Upper lobe of left lung (tissue), 4 donors: ENCODE data around the gene SHLD1.

Experiments
- EP300 ChIP-seq, 4 donors: sonication (generic); formaldehyde crosslinking; IDR thresholded peaks; one replicate each; pipeline ENCODE4 v1.5.1; 2017; ENCODE audit warnings: antibody characterized with exemption in 4 of 4, control low read depth in 2 of 4
- POLR2A ChIP-seq, 4 donors: fragments of 450-650 bp; IDR thresholded peaks; one replicate each; pipeline ENCODE4 v1.5.1; 2016 to 2017; ENCODE audit warnings: antibody characterized with exemption in 4 of 4, mild to moderate bottlenecking in 2 of 4
- POLR2AphosphoS5 ChIP-seq, 2 donors: sonication (generic); formaldehyde crosslinking; IDR thresholded peaks; one replicate each; pipeline ENCODE4 v1.5.1; 2017; ENCODE audit warnings: antibody characterized with exemption in 2 of 2
- TF ChIP-seq, protein P1 (sequence below), 6 experiments: fragments of 450-650 bp in 4 of 6; fragments of 200-600 bp in 2 of 6; sonication (generic) in 2 of 6; IDR thresholded peaks; one replicate each; pipeline ENCODE4 v1.5.1; 2016 to 2019; ENCODE audit warnings: antibody characterized with exemption in 6 of 6

DNA sequence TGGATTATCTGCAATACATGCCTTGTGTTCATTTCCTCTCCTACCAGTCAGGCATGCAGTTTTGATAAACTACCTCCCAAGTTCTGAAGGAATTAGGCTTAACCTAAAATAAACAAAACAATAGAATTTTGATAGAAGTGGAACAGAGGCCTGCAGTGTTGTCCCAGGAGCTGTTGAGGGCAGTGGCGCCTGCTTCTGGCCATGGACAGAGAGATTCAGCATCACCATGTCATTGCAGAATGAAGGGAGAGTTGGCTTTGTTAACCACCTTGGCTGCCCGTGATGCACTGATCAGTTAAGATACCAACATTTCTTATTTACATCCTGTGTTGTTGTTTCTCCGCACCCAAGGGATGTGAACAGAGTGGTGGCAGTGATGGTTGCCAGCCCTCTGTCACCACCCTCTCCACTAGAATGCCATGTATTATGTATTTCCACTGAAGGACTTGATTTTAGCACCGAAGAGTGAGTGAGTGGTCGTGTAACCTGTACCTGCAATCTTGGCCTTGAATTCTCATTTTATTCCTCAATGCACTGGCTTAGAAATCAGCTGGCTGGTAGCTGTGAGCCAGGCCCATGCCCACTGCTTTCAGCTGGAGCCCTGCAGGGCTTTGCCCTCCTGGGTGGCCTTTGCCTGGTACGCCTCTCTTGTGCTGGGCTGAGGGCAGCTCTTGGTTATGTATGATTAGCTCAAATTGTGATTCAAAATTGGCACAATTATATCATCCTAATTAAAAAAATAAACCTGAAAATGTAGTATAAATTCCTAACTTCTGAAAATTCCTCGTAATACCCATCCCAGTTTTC is 56.5 kb downstream of the SHLD1 start:
- TF ChIP-seq, protein P1, sequence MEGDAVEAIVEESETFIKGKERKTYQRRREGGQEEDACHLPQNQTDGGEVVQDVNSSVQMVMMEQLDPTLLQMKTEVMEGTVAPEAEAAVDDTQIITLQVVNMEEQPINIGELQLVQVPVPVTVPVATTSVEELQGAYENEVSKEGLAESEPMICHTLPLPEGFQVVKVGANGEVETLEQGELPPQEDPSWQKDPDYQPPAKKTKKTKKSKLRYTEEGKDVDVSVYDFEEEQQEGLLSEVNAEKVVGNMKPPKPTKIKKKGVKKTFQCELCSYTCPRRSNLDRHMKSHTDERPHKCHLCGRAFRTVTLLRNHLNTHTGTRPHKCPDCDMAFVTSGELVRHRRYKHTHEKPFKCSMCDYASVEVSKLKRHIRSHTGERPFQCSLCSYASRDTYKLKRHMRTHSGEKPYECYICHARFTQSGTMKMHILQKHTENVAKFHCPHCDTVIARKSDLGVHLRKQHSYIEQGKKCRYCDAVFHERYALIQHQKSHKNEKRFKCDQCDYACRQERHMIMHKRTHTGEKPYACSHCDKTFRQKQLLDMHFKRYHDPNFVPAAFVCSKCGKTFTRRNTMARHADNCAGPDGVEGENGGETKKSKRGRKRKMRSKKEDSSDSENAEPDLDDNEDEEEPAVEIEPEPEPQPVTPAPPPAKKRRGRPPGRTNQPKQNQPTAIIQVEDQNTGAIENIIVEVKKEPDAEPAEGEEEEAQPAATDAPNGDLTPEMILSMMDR (IDR thresholded peaks at IDR 0.05): no peak
- TF ChIP-seq POLR2AphosphoS5 (IDR thresholded peaks at IDR 0.05) (no peak), POLR2A (IDR thresholded peaks at IDR 0.05) (no peak), EP300 (IDR thresholded peaks at IDR 0.05) (no peak)
